Esophagus muscularis mucosa (tissue), 4 donors: ENCODE data around the gene SOX10. TPM values are rescaled to one million over a fixed set of nuclear protein-coding genes. Genes with fewer than 3 reads are reported as not detected.

ENCODE experiments used
- DNase-seq: peaks from one replicate; pipeline ENCODE4 v3.0.0-alpha.2; 2017; ENCODE audit errors: extremely low spot score
- H3K27ac ChIP-seq, 4 donors: fragments of 200-600 bp; sonication (generic); replicated peaks in 1 of 4; 1 replicate in 3 of 4; 2 replicates in 1 of 4; pipeline ENCODE4 v1.5.1; 2016 to 2019; ENCODE audit warnings: mild to moderate bottlenecking in 1 of 4
- H3K27me3 ChIP-seq, 4 donors: fragments of 200-600 bp; sonication (generic); one replicate each; pipeline versions ENCODE4 v1.5.1 to v1.6.0; 2016 to 2019
- H3K36me3 ChIP-seq, 4 donors: fragments of 200-600 bp; sonication (generic); one replicate each; pipeline ENCODE4 v1.5.1; 2016 to 2019
- H3K4me1 ChIP-seq, 4 donors: fragments of 200-600 bp; sonication (generic); one replicate each; pipeline ENCODE4 v1.5.1; 2016 to 2019
- H3K4me3 ChIP-seq, 4 donors: fragments of 200-600 bp; sonication (generic); 1 replicate in 2 of 4; 2 replicates in 2 of 4; pipeline ENCODE4 v1.5.1; 2016 to 2019; ENCODE audit warnings: mild to moderate bottlenecking in 4 of 4, moderate library complexity in 1 of 4
- H3K9me3 ChIP-seq, 4 donors: fragments of 200-600 bp; sonication (generic); 1 replicate in 3 of 4; 2 replicates in 1 of 4; pipeline ENCODE4 v1.5.1; 2016 to 2019
- EP300 ChIP-seq: sonication (generic); formaldehyde crosslinking; IDR thresholded peaks from one replicate; pipeline ENCODE4 v1.6.1; 2017; ENCODE audit warnings: antibody characterized with exemption
- POLR2A ChIP-seq: fragments of 450-650 bp; IDR thresholded peaks from one replicate; pipeline ENCODE4 v1.6.1; 2017; ENCODE audit warnings: antibody characterized with exemption, moderate library complexity, mild to moderate bottlenecking, low read depth
- POLR2AphosphoS5 ChIP-seq, 2 donors: sonication (generic); formaldehyde crosslinking; IDR thresholded peaks; one replicate each; pipeline ENCODE4 v1.6.1; 2017; ENCODE audit warnings: antibody characterized with exemption in 2 of 2
- WGBS: methylation state at CpG from one replicate; pipeline ENCODE4 v1.1.5; 2018; 5-methylcytosine and 5-hydroxymethylcytosine counted together
- intact Hi-C: fragments of 100-400 bp; cut with DNase I; formaldehyde crosslinking; loops from one replicate; pipeline ENCODE4 v1.15.1; 2023
- total RNA-seq, 4 donors: library from RNA; depleted of rRNA; stranded (reverse); fragments of >200 nt; gene quantifications; one replicate each; pipeline versions ENCODE4 v1.1.0 to v1.2.1, GENCODE V29; 2016
- TF ChIP-seq, protein P1 (sequence below), 3 experiments: fragments of 200-600 bp in 2 of 3; fragments of 450-650 bp in 1 of 3; sonication (generic) in 2 of 3; IDR thresholded peaks; one replicate each; pipeline ENCODE4 v1.5.1; 2017 to 2019; ENCODE audit warnings: antibody characterized with exemption in 3 of 3, mild to moderate bottlenecking in 2 of 3, moderate library complexity in 1 of 3

SOX10 gene
- total RNA-seq, 4 donors from 2014 or later: 10.3 to 29.5 (median 17.7) TPM

DNA sequence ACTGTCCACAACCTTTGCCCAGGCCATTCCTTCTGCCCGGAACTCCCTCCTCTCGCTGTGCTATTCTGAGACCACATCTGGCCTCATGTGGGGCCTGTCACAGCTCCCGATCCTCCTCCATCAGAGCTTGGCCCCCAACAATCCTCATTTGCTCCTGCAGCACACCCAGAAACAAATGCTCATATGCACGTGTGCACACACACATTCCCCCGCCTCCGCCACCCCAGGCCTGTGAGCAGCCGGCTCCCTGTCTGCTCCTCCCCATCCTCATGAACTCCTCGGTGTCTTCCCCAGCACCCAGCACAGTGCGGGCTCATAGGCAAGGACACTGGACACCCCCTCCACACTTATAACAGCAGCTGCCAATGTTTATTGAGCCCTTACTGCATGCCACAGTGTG is 43.1 kb upstream of the SOX10 start:
- H3K4me1 ChIP-seq: peaks cover 0 to 34% (median 2%) of the 10 kb centered on the region in 4 donors

DNA sequence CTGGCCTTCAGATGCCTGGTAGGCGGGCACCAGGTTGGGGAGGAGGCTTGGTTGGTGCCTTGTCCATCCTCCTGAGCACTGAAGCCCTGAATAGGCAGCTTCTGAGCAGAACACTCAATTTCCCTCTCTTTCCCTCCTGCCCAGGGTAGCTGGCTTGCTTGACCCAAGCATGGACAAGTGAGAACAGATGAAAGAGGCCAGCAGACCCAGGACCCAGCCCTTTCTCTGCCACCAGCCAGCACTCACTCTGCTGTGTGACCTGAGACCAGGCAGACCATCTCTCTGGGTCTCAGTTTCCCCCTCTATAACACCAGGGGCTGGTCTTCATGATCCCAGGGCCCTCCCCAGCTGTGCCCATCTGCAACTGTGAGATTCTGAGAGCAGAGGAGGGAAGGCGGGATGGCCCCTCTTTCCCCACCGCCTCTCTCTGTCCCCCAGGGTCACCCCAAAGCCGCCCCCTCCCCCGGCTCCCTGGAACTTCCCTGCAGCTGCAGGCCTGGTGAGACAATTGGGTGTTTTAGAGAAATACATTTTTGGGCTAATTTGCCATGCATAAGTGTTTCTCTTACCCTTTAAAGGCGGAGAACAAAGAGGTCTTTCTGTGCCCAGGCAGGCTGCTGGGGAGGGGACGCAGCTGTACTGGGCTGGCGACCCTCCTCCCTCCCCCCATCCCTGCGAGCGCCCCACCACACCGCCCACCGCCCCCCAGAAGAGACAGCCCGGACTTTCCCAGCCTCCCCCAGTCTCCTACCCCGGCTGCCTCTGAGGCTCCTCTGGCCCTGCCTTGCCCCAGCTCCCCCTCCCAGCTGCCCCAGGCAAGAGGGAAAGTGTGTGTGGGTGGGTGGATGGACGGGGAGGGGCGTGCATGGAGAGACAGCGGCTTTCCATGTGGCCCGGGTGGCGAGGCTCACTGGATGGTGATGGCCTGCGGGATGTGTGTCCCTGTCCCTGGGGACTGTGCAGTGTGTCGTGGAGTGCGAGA is 42.1 kb upstream of the SOX10 start:
- intact Hi-C loops: no loop called here
- H3K4me3 ChIP-seq: no peak overlapping the region
- no peaks in the 10 kb centered on the region for H3K9me3 ChIP-seq
- peaks cover 0 to 30% (median 0%) of the 10 kb centered on the region in 4 donors for H3K4me1 ChIP-seq
- H3K27ac ChIP-seq: peak overlapping the region in 2 of 4 donors; percentile 28 to 33
- DNase-seq: no peak
- no peaks in the 10 kb centered on the region for H3K27me3 ChIP-seq
- TF ChIP-seq, protein P1, sequence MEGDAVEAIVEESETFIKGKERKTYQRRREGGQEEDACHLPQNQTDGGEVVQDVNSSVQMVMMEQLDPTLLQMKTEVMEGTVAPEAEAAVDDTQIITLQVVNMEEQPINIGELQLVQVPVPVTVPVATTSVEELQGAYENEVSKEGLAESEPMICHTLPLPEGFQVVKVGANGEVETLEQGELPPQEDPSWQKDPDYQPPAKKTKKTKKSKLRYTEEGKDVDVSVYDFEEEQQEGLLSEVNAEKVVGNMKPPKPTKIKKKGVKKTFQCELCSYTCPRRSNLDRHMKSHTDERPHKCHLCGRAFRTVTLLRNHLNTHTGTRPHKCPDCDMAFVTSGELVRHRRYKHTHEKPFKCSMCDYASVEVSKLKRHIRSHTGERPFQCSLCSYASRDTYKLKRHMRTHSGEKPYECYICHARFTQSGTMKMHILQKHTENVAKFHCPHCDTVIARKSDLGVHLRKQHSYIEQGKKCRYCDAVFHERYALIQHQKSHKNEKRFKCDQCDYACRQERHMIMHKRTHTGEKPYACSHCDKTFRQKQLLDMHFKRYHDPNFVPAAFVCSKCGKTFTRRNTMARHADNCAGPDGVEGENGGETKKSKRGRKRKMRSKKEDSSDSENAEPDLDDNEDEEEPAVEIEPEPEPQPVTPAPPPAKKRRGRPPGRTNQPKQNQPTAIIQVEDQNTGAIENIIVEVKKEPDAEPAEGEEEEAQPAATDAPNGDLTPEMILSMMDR (IDR thresholded peaks at IDR 0.05): no peak
- TF ChIP-seq POLR2A: no peak
- TF ChIP-seq EP300: no peak
- TF ChIP-seq POLR2AphosphoS5 (IDR thresholded peaks at IDR 0.05): no peak
- WGBS: 85% methylated on average over 13 of the region's 22 CpGs
- H3K36me3 ChIP-seq: no peaks in the 10 kb centered on the region

More for the DNA sequence above, 43.1 kb upstream of the SOX10 start:
- Histone ChIP-seq H3K9me3 (no peaks in the 10 kb centered on the region), H3K36me3 (no peaks in the 10 kb centered on the region), H3K27me3 (no peaks in the 10 kb centered on the region), H3K27ac (peak overlapping the region in 1 of 4 donors; percentile 28), H3K4me3 (no peak overlapping the region)
- DNase-seq: no peak
- 90% methylated on average over 9 of the region's 9 CpGs for WGBS
- intact Hi-C loops: no loop called here
- TF ChIP-seq EP300: no peak
- TF ChIP-seq POLR2AphosphoS5 (IDR thresholded peaks at IDR 0.05): no peak

DNA sequence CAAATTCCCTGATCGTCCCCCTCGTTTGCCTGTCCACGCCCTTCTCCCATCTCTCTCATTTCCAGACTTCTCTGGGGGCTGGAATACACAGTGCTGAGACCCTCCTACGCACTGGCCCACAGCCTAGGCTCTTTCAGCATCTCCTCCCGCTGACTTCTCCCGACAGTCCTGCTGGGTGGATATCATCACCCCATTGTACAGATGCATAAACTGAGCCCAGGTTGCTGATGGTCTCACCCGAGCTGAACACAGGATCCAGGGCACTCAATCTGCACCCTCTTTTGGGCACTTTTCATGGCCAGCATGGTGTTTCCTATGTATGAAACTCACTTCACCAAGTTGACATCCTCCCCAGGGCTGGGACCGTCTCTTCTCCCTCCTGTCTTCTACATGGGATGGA is 41.2 kb upstream of the SOX10 start:
- 79% methylated on average over 8 of the region's 8 CpGs for WGBS
- Histone ChIP-seq H3K9me3 (no peaks in the 10 kb centered on the region), H3K4me3 (no peak overlapping the region), H3K36me3 (no peaks in the 10 kb centered on the region), H3K27ac (peak overlapping the region in 1 of 4 donors; percentile 28), H3K27me3 (no peaks in the 10 kb centered on the region), H3K4me1 (peaks cover 0 to 21% (median 0%) of the 10 kb centered on the region in 4 donors)
- DNase-seq: no peak
- TF ChIP-seq EP300: no peak
- TF ChIP-seq POLR2AphosphoS5 (IDR thresholded peaks at IDR 0.05): no peak
- TF ChIP-seq, protein P1 (IDR thresholded peaks at IDR 0.05): no peak
- TF ChIP-seq POLR2A: no peak
- intact Hi-C loops: no loop called here

DNA sequence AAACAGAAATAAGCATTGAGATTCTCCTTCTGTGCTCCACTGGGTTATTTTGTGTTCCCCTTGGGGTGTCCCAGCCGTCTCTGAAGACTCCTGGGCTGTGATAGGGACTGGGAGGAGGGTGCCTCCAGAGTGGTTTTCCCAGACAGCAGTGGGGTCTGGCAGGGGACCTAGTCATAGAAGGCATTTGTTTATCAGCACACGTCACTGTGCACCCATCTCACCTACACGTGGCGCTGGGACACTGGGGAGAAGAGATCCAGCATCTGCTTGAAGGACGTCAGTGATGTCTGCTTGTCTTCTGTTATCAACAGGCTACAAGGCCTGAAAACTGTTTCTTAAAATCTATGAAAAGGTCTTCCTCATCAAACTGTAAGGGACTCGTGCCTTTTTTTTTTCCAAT is 38.7 kb upstream of the SOX10 start:
- intact Hi-C loops: no loop called here
- Histone ChIP-seq H3K9me3 (no peaks in the 10 kb centered on the region), H3K4me3 (no peak overlapping the region), H3K27me3 (no peaks in the 10 kb centered on the region), H3K4me1 (peaks cover under 1 to 16% (median under 1%) of the 10 kb centered on the region in 4 donors), H3K36me3 (no peaks in the 10 kb centered on the region), H3K27ac (no peak overlapping the region)
- TF ChIP-seq, protein P1 (IDR thresholded peaks at IDR 0.05): no peak
- TF ChIP-seq POLR2A: no peak
- no peak for TF ChIP-seq POLR2AphosphoS5 (IDR thresholded peaks at IDR 0.05)
- no peak for TF ChIP-seq EP300
- 77% methylated on average over 6 of the region's 6 CpGs for WGBS
- no peak for DNase-seq

DNA sequence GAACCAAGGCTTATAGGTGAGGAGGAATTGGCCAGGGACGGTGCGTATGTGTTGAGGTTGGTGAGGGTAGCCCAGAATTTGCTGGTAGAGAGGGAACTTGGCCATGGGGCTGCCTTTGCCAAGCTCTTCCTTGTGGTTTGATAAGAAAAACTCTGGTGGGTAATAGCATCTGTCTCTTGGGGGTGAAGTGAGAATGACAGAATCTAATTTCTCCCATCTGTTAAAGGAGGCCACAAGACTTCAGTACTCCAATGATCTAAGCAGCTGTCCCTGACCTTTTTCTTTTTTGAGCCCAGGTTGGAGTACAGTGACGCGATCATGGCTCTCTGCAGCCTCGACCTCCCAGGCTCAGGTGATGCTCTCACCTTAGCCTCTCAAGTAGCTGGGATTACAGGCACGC is 36.9 kb upstream of the SOX10 start:
- Histone ChIP-seq H3K27ac (peak overlapping the region in 1 of 4 donors; percentile 4), H3K4me1 (peaks cover 18 to 35% (median 19%) of the 10 kb centered on the region in 4 donors), H3K4me3 (no peak overlapping the region), H3K9me3 (no peaks in the 10 kb centered on the region), H3K36me3 (no peaks in the 10 kb centered on the region), H3K27me3 (no peaks in the 10 kb centered on the region)
- DNase-seq: no peak
- WGBS: 90% methylated on average over 6 of the region's 6 CpGs
- intact Hi-C loops: no loop called here
- TF ChIP-seq EP300 (no peak), POLR2A (no peak), POLR2AphosphoS5 (IDR thresholded peaks at IDR 0.05) (no peak)
- TF ChIP-seq, protein P1 (IDR thresholded peaks at IDR 0.05): no peak
